HG03139 (cell line): ENCODE measurements around the gene MOV10L1.
A peak's percentile ranks its signal among the peaks of the same experiment; 100 is the strongest.
"Not testable (repeated sequence)": the region's sequence is repeated elsewhere in the genome, so short reads cannot be mapped to it uniquely, and the experiment has no call there.

Experiments used
- ATAC-seq: cut with Tn5 transposase; IDR thresholded peaks from one replicate; pipeline ENCODE4 v1.9.1; 2021; ENCODE audit not compliant: unreplicated experiment

MOV10L1 gene

GRCh38 chr22:50199829-50200460 lies 110.1 kb downstream of the MOV10L1 start:
- no peak for ATAC-seq

- peak; percentile 54 for ATAC-seq
These were observed 110.8 kb downstream of the MOV10L1 start, which contains the start of gene SELENOO for GRCh38 chr22:50200461-50201190. Gene SELENOO (plus strand): TSS chr22:50201011. CDS start chr22:50201037, 26 bp downstream.

DNA sequence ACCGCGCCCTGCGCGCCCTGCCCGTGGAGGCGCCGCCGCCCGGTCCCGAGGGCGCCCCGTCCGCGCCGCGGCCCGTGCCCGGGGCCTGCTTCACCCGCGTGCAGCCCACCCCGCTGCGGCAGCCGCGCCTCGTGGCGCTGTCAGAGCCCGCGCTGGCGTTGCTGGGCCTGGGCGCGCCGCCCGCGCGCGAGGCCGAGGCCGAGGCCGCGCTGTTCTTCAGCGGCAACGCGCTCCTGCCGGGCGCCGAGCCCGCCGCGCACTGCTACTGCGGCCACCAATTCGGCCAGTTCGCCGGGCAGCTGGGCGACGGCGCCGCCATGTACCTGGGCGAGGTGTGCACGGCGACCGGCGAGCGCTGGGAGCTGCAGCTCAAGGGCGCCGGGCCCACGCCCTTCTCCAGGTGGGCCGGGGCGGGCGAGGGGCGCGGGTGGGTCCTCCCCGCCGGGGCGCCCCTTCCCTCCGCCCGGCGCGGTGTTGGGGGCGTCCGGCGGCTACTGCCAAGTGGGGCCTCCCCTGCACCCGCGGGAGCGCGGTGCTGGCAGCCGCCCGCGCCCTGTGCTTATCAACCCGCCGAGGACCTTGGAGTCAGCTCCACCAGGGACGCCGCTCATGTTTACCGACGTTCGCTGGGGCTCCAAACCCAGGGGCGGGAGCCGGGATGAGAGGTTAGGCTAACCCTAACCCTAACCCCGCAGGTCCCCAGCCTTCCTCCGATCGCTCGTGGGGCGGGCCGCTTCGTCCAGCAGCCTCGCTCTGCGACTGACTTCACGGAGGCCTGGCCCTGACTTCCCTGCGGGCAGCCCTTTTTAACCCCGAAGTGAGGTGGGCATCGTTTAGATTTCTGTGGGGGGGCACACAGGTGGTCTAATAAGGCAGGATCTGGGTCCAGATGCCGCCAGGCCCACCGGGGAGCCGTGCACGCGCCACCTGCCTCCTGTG lies 111.7 kb downstream of the MOV10L1 start:
- ATAC-seq: peak; percentile 27

- no peak for ATAC-seq
These were observed 112.4 kb downstream of the MOV10L1 start for GRCh38 chr22:50202130-50202666.

GRCh38 chr22:50203288-50203687 lies 113.5 kb downstream of the MOV10L1 start:
- ATAC-seq: no peak

DNA sequence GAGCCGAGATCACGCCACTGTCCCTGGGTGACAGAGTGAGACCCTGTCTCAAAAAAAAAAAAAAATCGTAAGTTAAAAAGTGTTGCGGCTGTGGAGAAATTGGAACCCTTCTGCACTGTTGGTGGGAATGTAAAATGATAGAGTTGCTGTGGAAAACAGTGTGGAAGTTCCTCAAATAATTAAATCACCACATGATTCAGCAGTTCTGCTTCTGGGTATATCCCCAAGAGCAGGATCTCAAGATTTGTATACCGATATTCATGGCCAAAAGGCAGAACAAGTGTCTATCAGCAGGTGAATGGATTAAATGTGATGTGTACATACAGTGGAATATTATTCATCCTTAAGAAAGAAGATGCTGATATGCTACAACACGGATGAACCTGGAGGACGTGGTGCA lies 114.8 kb downstream of the MOV10L1 start:
- no peak for ATAC-seq

DNA sequence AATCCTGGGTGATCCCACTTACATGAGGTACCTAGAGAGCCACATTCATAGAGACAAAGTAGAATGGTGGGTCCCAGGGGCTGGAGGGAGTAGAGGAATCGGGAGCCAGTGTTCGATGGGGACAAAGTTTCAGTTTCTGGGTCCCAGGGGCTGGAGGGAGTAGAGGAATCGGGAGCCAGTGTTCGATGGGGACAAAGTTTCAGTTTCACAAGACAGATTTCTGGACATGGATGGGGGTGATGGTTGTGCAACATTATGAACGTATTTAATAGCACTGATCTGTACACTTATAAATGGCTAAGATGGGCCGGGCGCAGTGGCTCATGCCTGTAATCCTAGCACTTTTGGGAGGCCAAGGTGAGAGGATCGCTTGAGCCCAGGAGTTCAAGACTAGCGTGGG lies 115.2 kb downstream of the MOV10L1 start:
- not testable (repeated sequence) for ATAC-seq

DNA sequence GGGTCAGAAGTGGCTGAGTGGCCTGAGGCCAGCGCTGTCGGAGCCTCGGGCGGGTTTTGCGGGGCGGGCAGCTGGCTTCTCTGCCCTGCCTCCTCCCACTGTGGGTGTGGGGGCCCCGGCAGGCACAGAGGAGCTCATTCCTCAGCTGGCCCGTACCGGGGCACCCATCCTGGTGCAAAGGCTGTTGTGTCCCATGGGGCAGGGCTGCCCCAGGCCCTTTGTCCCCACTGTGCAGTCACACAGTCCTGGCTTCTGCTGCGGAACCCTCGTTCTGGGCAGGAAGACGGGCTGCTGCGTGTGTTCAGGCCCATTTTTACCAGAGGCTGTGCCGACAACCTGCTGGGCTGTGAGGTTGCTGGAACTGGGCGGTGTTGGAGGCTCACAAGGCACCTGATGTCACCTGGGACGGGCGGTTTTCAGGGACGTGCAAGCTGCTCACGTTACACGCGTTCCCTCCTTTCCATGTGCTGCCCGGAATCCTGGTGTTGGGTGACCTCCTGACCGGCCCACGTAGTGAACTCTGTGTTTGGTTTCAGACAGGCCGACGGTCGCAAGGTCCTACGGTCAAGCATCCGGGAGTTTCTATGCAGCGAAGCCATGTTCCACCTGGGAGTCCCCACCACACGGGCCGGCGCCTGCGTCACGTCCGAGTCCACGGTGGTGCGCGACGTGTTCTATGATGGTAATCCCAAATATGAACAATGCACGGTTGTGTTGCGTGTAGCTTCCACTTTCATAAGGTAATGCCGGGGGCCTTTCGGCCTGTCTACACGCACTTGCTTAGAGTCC lies 116.2 kb downstream of the MOV10L1 start:
- no peak for ATAC-seq

- no peak for ATAC-seq
These were observed 116.8 kb downstream of the MOV10L1 start for GRCh38 chr22:50206599-50206998.

DNA sequence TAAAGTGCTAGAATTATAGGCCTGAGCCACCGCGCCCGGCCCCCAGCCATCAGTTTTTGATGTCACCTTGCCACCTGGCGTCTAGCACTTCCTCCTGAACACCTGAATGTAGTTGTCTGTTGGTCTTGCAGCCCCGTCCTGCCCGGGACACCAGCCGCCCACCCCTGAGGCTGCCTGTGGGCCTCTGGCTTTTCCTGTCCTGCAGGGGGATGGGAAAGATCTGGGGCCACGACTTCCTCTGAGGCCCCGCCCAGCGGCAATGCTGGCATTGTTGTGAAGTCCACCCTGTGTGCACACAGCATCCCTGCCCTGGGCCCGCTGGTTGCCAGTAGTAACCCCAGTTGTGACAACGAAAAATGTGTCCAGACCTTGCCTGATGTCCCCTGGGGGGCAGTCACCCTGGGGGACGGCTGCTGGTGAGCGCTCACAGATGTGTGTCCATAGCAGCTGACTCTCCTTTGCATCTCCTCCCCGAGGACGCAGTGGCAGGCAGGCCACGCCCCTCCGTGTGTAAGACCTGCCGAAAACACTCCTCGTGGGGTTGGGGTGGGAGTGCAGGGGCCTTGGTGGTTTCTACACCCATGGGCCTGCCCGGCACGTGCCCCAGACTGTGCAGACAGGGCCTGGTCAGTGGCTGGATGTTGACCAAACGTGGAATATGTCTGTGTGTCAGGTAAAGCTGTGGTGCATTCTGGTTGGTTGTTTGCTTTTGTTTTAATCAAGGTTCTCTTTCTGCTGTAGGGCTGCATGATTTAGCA lies 117.8 kb downstream of the MOV10L1 start:
- ATAC-seq: no peak

DNA sequence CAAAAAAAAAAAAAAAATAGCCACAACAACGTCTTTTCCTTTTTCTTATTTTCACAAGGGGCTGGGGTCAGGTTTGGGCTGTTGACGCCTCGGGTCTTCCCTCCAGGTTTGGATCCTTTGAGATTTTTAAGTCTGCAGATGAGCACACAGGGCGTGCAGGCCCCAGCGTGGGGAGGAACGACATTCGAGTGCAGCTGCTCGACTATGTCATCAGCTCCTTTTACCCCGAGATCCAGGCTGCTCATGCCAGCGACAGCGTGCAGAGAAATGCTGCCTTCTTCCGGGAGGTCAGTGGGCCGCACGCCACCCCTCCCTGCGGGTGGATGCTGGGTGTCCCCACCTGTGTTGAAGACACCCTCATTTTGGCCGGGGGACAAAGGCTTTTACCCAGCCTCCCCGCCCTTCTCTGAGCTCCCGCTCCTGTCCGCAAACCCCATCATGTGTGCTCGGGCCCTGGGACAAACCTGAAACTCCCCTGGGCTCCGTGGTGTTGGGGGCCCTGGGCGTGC lies 118.7 kb downstream of the MOV10L1 start:
- ATAC-seq: no peak

DNA sequence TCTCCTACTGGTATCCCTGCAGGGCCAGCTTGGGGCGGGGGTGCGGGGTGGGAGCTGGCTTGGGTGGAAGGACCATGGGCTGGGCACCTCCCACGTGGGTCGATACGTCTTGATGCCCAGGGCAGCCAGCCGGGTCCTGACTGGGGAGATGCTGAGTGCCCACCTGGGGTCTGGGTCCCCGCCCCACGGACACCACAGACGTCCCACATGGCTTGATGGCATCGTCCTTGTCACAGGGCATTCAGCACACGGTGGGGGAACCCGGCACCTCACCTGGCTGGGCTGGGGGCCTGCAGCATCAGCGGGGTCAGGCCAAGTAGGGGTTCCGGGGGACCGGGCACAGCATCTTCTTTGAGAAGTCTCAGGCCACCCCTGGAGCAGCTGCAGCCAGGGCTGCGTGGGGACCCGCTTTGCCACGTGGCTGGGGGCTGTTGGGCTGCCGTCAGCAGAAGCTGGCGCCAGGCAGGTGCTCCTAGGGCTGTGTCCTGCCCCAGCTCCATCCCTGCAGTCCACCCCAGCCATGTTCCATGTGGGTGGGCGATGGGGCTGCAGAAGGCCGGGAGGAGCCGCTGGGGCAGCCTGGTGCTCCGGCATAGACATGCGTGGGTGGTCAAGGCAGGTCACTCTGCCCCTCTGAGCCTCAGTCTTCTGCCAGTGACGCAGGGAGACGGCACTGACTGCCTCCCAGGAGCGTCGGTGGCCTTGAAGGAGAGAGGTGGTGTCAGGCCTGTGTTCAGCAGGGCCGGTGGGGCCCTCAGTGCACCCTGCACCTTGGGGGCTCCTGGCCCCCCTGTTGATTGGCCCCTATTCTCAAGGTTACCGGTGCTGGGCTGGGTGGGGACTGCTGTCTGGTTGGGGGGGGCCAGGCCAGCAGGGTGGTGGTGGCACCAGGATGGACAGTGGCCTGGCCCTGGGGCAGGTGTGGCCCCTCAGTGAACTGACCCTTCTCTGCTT lies 119.4 kb downstream of the MOV10L1 start:
- no peak for ATAC-seq

- ATAC-seq: no peak
These were observed 120.1 kb downstream of the MOV10L1 start for GRCh38 chr22:50209893-50210292.

DNA sequence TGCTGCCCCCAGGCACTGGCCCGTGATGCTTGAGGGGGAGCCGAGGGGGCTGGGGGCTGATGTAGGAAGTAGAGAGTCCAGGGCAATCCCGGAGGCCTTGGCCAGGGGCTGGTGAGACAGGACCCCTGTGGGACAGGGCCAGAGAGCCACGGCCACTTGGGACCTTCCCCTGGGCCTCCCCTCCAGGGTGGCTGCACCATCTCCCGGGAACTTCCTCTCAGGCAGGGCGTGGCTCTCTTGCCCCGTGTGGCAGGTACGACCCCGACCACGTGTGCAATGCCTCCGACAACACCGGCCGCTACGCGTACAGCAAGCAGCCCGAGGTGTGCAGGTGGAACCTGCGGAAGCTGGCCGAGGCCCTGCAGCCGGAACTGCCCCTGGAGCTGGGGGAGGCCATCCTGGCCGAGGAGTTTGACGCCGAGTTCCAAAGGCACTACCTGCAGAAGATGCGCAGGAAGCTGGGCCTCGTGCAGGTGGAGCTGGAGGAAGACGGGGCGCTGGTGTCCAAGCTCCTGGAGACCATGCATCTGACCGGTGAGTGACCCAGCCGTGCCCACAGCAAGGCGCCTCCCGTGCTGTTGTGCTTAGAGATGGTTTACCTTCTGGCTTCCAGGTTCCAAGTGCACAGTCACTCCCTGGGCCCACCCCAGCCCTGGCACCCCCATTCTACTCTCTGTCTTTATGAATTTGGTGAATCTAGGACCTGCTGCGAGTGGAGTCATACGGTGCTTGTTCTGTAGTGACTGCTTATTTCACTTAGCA lies 120.8 kb downstream of the MOV10L1 start:
- no peak for ATAC-seq

- no peak for ATAC-seq
These were observed 121.3 kb downstream of the MOV10L1 start for GRCh38 chr22:50211147-50211546.
